Skeletal muscle satellite cell (primary cell): ENCODE results near the gene GRWD1. TPM values are rescaled to one million over a fixed set of nuclear protein-coding genes. Genes with fewer than 3 reads are reported as not detected.

Experiments
- H3K27me3 ChIP-seq: 2 replicates; pipeline ENCODE4 v1.7.0; 2013; ENCODE audit warnings: low read length; ENCODE audit not compliant: control insufficient read depth, insufficient read depth
- H3K36me3 ChIP-seq: 2 replicates; pipeline ENCODE4 v1.7.0; 2013; ENCODE audit warnings: mild to moderate bottlenecking, control low read depth, low read length; ENCODE audit not compliant: insufficient read depth
- H3K4me1 ChIP-seq: 2 replicates; pipeline ENCODE4 v1.7.0; 2013; ENCODE audit warnings: low read length; ENCODE audit not compliant: control insufficient read depth, insufficient read depth
- H3K4me2 ChIP-seq: 2 replicates; pipeline ENCODE4 v1.7.0; 2013; ENCODE audit warnings: mild to moderate bottlenecking, low read length
- H3K4me3 ChIP-seq: 2 replicates; pipeline ENCODE4 v1.7.0; 2013; ENCODE audit warnings: low read length
- H3K9ac ChIP-seq: 2 replicates; pipeline ENCODE4 v1.7.0; 2013; ENCODE audit warnings: mild to moderate bottlenecking, low read depth, low read length, moderate library complexity
- H3K9me3 ChIP-seq: replicated peaks from 2 replicates; pipeline ENCODE4 v1.7.0; 2013; ENCODE audit warnings: mild to moderate bottlenecking, control low read depth, low read length
- total RNA-seq: library from RNA; depleted of rRNA; stranded (reverse); fragments of >200 nt; gene quantifications from 2 replicates; pipeline ENCODE4 v1.2.3, GENCODE V29; 2012; rRNA removed

The GRWD1 gene
- total RNA-seq = 50.0 and 55.8 TPM in 2 replicates

GRCh38 chr19:48445606-48446481 is at the start of gene GRWD1:
TSS of gene GRWD1 (plus strand) at chr19:48445983. CDS start at chr19:48446006, 23 bp downstream.
- Histone ChIP-seq H3K4me1 (peaks cover 19% of the 10 kb centered on the region), H3K36me3 (peaks cover 34% of the 10 kb centered on the region), H3K27me3 (peaks cover 16% of the 10 kb centered on the region), H3K9me3 (no peaks in the 10 kb centered on the region), H3K9ac (peak within 1 kb of the TSS; percentile 96), H3K4me3 (peak within 1 kb of the TSS; percentile 95), H3K4me2 (peak within 1 kb of the TSS; percentile 87)

- Histone ChIP-seq H3K27me3 (peaks cover 49% of the 10 kb centered on the region), H3K9me3 (no peaks in the 10 kb centered on the region), H3K9ac (no peak overlapping the region), H3K4me1 (peaks cover 11% of the 10 kb centered on the region), H3K4me2 (no peak overlapping the region), H3K36me3 (no peaks in the 10 kb centered on the region), H3K4me3 (no peak overlapping the region)
Observed at GRCh38 chr19:48396016-48396823, 49.6 kb upstream of the GRWD1 start.

- Histone ChIP-seq H3K27me3 (peaks cover 49% of the 10 kb centered on the region), H3K36me3 (no peaks in the 10 kb centered on the region), H3K4me2 (no peak overlapping the region), H3K9me3 (no peaks in the 10 kb centered on the region), H3K9ac (no peak overlapping the region), H3K4me3 (no peak overlapping the region), H3K4me1 (peaks cover 11% of the 10 kb centered on the region)
Observed at GRCh38 chr19:48396824-48397176, 49.0 kb upstream of the GRWD1 start.

GRCh38 chr19:48397263-48398101 is 48.3 kb upstream of the GRWD1 start:
- H3K9ac ChIP-seq = peak overlapping the region; percentile 66
- H3K36me3 ChIP-seq = no peaks in the 10 kb centered on the region
- H3K4me3 ChIP-seq = peak overlapping the region; percentile 63
- H3K9me3 ChIP-seq = no peaks in the 10 kb centered on the region
- peaks cover 11% of the 10 kb centered on the region for H3K4me1 ChIP-seq
- H3K27me3 ChIP-seq = peaks cover 49% of the 10 kb centered on the region
- peak overlapping the region; percentile 71 for H3K4me2 ChIP-seq

- peaks cover 11% of the 10 kb centered on the region for H3K4me1 ChIP-seq
- H3K9ac ChIP-seq = peak overlapping the region; percentile 66
- peaks cover 49% of the 10 kb centered on the region for H3K27me3 ChIP-seq
- peak overlapping the region; percentile 63 for H3K4me3 ChIP-seq
- H3K9me3 ChIP-seq = no peaks in the 10 kb centered on the region
- H3K4me2 ChIP-seq = peak overlapping the region; percentile 71
- H3K36me3 ChIP-seq = no peaks in the 10 kb centered on the region
Observed at GRCh38 chr19:48398102-48398374, 47.7 kb upstream of the GRWD1 start.

- peak overlapping the region; percentile 71 for H3K4me2 ChIP-seq
- no peaks in the 10 kb centered on the region for H3K9me3 ChIP-seq
- H3K9ac ChIP-seq = peak overlapping the region; percentile 66
- no peaks in the 10 kb centered on the region for H3K36me3 ChIP-seq
- H3K4me1 ChIP-seq = peaks cover 8% of the 10 kb centered on the region
- H3K27me3 ChIP-seq = peaks cover 44% of the 10 kb centered on the region
- peak overlapping the region; percentile 63 for H3K4me3 ChIP-seq
Observed at GRCh38 chr19:48398375-48399235, 47.2 kb upstream of the GRWD1 start.

- Histone ChIP-seq H3K9me3 (no peaks in the 10 kb centered on the region), H3K4me1 (peaks cover 2% of the 10 kb centered on the region), H3K36me3 (no peaks in the 10 kb centered on the region), H3K4me3 (peak overlapping the region; percentile 56), H3K4me2 (peak overlapping the region; percentile 79), H3K9ac (no peak overlapping the region), H3K27me3 (peaks cover 30% of the 10 kb centered on the region)
Observed at GRCh38 chr19:48400018-48400742, 45.6 kb upstream of the GRWD1 start.

- Histone ChIP-seq H3K36me3 (no peaks in the 10 kb centered on the region), H3K4me2 (no peak overlapping the region), H3K9ac (no peak overlapping the region), H3K4me1 (peaks cover 5% of the 10 kb centered on the region), H3K4me3 (no peak overlapping the region), H3K27me3 (peaks cover 24% of the 10 kb centered on the region), H3K9me3 (no peaks in the 10 kb centered on the region)
Observed at GRCh38 chr19:48401287-48401686, 44.5 kb upstream of the GRWD1 start.

- peaks cover 9% of the 10 kb centered on the region for H3K27me3 ChIP-seq
- no peak overlapping the region for H3K9ac ChIP-seq
- peaks cover 3% of the 10 kb centered on the region for H3K4me1 ChIP-seq
- no peak overlapping the region for H3K4me3 ChIP-seq
- H3K4me2 ChIP-seq = no peak overlapping the region
- H3K36me3 ChIP-seq = no peaks in the 10 kb centered on the region
- no peaks in the 10 kb centered on the region for H3K9me3 ChIP-seq
Observed at GRCh38 chr19:48403606-48404005, 42.2 kb upstream of the GRWD1 start.

- H3K27me3 ChIP-seq = peaks cover 9% of the 10 kb centered on the region
- no peaks in the 10 kb centered on the region for H3K9me3 ChIP-seq
- H3K9ac ChIP-seq = no peak overlapping the region
- H3K4me2 ChIP-seq = no peak overlapping the region
- no peak overlapping the region for H3K4me3 ChIP-seq
- no peaks in the 10 kb centered on the region for H3K36me3 ChIP-seq
- peaks cover 3% of the 10 kb centered on the region for H3K4me1 ChIP-seq
Observed at GRCh38 chr19:48405010-48405659, 40.6 kb upstream of the GRWD1 start.
